Keratinocyte (primary cell): ENCODE data around the gene TMEM270. TPM values are rescaled to one million over a fixed set of nuclear protein-coding genes. Genes with fewer than 3 reads are reported as not detected.

Source experiments
- DNase-seq: peaks from one replicate; pipeline ENCODE4 v3.0.0-alpha.2; 2011; ENCODE audit warnings: low read depth, missing footprints, low spot score
- FAIRE-seq: peaks from 2 replicates; lab custom pipeline; 2011; peaks lifted over from hg19 to GRCh38; lab: Jason Lieb, UNC
- H2AFZ ChIP-seq: 2 replicates; pipeline ENCODE4 v1.6.0; 2012; ENCODE audit warnings: low read length, control low read depth, inconsistent platforms; ENCODE audit not compliant: control insufficient read depth
- H3K27ac ChIP-seq: 2 replicates; pipeline ENCODE4 v1.5.1; 2011; ENCODE audit warnings: low read length; ENCODE audit not compliant: control insufficient read depth, insufficient read depth
- H3K27me3 ChIP-seq: 3 replicates; pipeline ENCODE4 v1.6.0; 2011; ENCODE audit warnings: low read length; ENCODE audit not compliant: control insufficient read depth, insufficient read depth; ENCODE audit errors: extremely low read depth
- H3K36me3 ChIP-seq, 2 experiments: 2 replicates in 1 of 2; 3 replicates in 1 of 2; pipeline ENCODE4 v1.5.1; 2011; ENCODE audit warnings: low read length in 2 of 2, mild to moderate bottlenecking in 1 of 2; ENCODE audit not compliant: control insufficient read depth in 2 of 2, insufficient read depth in 2 of 2; ENCODE audit errors: extremely low read depth in 1 of 2
- H3K4me1 ChIP-seq: 3 replicates; pipeline ENCODE4 v1.5.1; 2011; ENCODE audit warnings: low read length; ENCODE audit not compliant: control insufficient read depth, insufficient read depth; ENCODE audit errors: extremely low read depth
- H3K4me2 ChIP-seq: 3 replicates; pipeline ENCODE4 v1.6.0; 2011; ENCODE audit warnings: low read depth, low read length; ENCODE audit not compliant: control insufficient read depth, insufficient read depth; ENCODE audit errors: extremely low read depth
- H3K4me3 ChIP-seq, 3 experiments: fragments of 200-600 bp in 1 of 3; sonication (generic) in 1 of 3; 2 replicates in 2 of 3; 3 replicates in 1 of 3; pipeline ENCODE4 v1.5.1; 2011 to 2016; ENCODE audit warnings: low read length in 3 of 3, mild to moderate bottlenecking in 3 of 3, control low read depth in 2 of 3, inconsistent platforms in 1 of 3, low read depth in 1 of 3, mixed read lengths in 1 of 3, mixed run types in 1 of 3, moderate library complexity in 1 of 3; ENCODE audit not compliant: control insufficient read depth in 2 of 3, insufficient read depth in 2 of 3; ENCODE audit errors: extremely low read depth in 1 of 3
- H3K79me2 ChIP-seq: 2 replicates; pipeline ENCODE4 v1.6.0; 2012; ENCODE audit warnings: low read length; ENCODE audit not compliant: control insufficient read depth, insufficient read depth
- H3K9ac ChIP-seq: 3 replicates; pipeline ENCODE4 v1.6.0; 2011; ENCODE audit warnings: low read length; ENCODE audit not compliant: control insufficient read depth, insufficient read depth; ENCODE audit errors: extremely low read depth
- H3K9me1 ChIP-seq: 3 replicates; pipeline ENCODE4 v1.6.0; 2011; ENCODE audit warnings: low read length; ENCODE audit not compliant: control insufficient read depth, insufficient read depth; ENCODE audit errors: extremely low read depth
- H3K9me3 ChIP-seq: 2 replicates; pipeline ENCODE4 v1.5.1; 2012; ENCODE audit warnings: low read depth, low read length; ENCODE audit not compliant: control insufficient read depth
- H4K20me1 ChIP-seq: 3 replicates; pipeline ENCODE4 v1.6.0; 2011; ENCODE audit warnings: low read length; ENCODE audit not compliant: control insufficient read depth, insufficient read depth; ENCODE audit errors: extremely low read depth
- CTCF ChIP-seq, 3 experiments: IDR thresholded peaks in 1 of 3; conservative IDR thresholded peaks in 1 of 3; optimal IDR thresholded peaks in 1 of 3; 2 replicates in 2 of 3; 3 replicates in 1 of 3; pipeline versions ENCODE3 to v1.5.1; 2011; ENCODE audit warnings: low read length in 3 of 3, mild to moderate bottlenecking in 3 of 3, moderate library complexity in 2 of 3, control low read depth in 1 of 3, inconsistent platforms in 1 of 3; ENCODE audit not compliant: insufficient read depth in 2 of 3; ENCODE audit errors: extremely low read depth in 1 of 3
- EZH2 ChIP-seq: IDR thresholded peaks from one replicate; pipeline ENCODE4 v1.6.1; 2012; ENCODE audit warnings: inconsistent platforms, mild to moderate bottlenecking, low read length, moderate library complexity
- dilution Hi-C: fragments of 300-500 bp; cut with MboI; formaldehyde crosslinking; loops from one replicate; pipeline ENCODE4 v1.7.0; 2020; ENCODE audit warnings: low sequenced_read_pairs; ENCODE audit not compliant: extremely low pct_ligation_motif_present
- polyA plus RNA-seq, 5 experiments: library from polyadenylated mRNA; depleted of rRNA in 3 of 5; stranded (reverse) in 3 of 5; stranded (forward) in 1 of 5; unstranded in 1 of 5; fragments of >200 nt; gene quantifications; 1 replicate in 1 of 5; 2 replicates in 3 of 5; 3 replicates in 1 of 5; pipeline versions ENCODE4 v1.2.1 to v1.2.3, GENCODE V29; 2011 to 2012; ENCODE audit warnings: missing spikeins in 2 of 5, low read depth in 1 of 5, low replicate concordance in 1 of 5

Gene TMEM270
- polyA plus RNA-seq, 1 donor (not counting 4 experiments of a cell fraction or from before 2014, with no cell fraction given): not detected

DNA sequence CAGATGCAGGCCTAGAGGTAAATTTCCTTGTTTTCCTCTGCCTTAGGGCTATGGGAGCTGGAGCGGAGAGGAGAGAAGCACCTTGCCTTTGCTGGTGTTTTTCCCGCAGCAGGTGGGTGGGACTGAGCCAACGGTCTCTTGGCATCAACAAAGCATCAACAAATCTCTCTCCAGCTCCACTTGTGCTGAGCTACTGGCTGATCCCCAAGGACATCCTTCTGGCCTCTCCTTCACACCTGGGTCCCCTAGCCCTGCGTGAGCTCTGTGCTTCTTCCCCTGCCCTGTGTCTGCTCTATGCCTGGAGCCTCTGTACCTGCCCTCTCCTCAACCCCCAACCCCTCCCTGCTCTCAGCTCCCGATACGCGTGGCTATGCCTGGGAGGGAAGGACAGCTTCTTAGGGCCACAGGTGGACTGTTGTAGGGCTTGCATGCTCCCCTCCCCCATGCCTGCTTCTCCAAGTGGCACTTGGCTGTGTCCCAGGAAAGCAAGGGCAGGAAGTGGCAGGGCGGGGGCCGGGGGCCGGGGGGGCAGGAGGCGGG is 33.3 kb upstream of the TMEM270 start:
- Histone ChIP-seq H3K79me2 (no peaks in the 10 kb centered on the region), H3K36me3 (no peaks in the 10 kb centered on the region), H3K9ac (peak overlapping the region; percentile 23), H3K9me3 (no peaks in the 10 kb centered on the region), H3K4me2 (no peak overlapping the region), H2AFZ (no peak overlapping the region), H3K9me1 (no peaks in the 10 kb centered on the region), H3K4me3 (no peak overlapping the region), H3K27ac (peak overlapping the region; percentile 16), H3K4me1 (peaks cover 56% of the 10 kb centered on the region), H3K27me3 (no peaks in the 10 kb centered on the region), H4K20me1 (no peaks in the 10 kb centered on the region)
- no peak for TF ChIP-seq CTCF (optimal IDR thresholded peaks at IDR 0.05 in 1 of 3, IDR thresholded peaks at IDR 0.05 in 1 of 3, conservative IDR thresholded peaks at IDR 0.05 in 1 of 3; ENCODE audit: extremely low read depth in 1 of 3, insufficient read depth in 2 of 3, low read length in 3 of 3)
- TF ChIP-seq EZH2: no peak
- DNase-seq (no peak), FAIRE-seq (peak; percentile 36)
- dilution Hi-C loops: no loop called here

DNA sequence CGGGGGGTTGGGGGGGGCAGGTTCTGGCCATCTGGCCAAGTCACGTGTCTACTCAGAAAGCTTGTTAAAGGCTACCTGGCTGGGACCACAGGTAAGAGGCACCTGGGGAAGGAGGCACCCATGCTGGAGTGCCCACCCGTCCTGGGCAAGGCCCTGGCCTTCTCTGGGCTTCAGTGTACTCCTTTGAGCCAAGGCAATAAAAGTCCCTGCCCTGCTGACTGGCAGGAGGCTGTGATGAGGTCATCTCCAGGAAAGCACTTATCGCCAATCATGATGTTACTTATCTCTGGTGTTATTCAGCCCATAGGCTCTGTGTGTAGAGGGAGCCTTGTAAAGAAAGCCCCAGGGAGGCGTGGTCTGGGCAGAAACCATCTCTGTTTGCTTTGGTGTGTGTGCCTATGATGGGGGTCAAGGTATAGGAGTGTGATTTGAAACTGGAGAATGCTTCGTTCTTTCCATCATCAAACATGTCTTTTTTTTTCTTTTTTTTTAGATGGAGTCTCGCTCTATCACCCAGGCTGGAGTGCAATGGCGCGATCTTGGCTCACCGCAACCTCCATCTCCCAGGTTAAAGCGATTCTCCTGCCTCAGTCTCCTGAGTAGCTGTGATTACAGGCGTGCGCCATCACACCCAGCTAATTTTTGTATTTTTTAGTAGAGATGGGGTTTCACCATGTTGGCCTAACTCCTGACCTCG is 32.7 kb upstream of the TMEM270 start:
- H3K9me3 ChIP-seq: no peaks in the 10 kb centered on the region
- no peaks in the 10 kb centered on the region for H3K36me3 ChIP-seq
- dilution Hi-C loops: no loop called here
- peak overlapping the region; percentile 46 for H3K4me2 ChIP-seq
- no peaks in the 10 kb centered on the region for H3K79me2 ChIP-seq
- peak overlapping the region; percentile 0 for H3K27ac ChIP-seq
- DNase-seq (no peak), FAIRE-seq (peak; percentile 69)
- no peaks in the 10 kb centered on the region for H3K9me1 ChIP-seq
- peaks cover 56% of the 10 kb centered on the region for H3K4me1 ChIP-seq
- H3K9ac ChIP-seq: peak overlapping the region; percentile 9
- H3K27me3 ChIP-seq: no peaks in the 10 kb centered on the region
- no peak overlapping the region for H3K4me3 ChIP-seq
- H2AFZ ChIP-seq: no peak overlapping the region
- TF ChIP-seq CTCF (optimal IDR thresholded peaks at IDR 0.05 in 1 of 3, IDR thresholded peaks at IDR 0.05 in 1 of 3, conservative IDR thresholded peaks at IDR 0.05 in 1 of 3; ENCODE audit: extremely low read depth in 1 of 3, insufficient read depth in 2 of 3, low read length in 3 of 3) (no peak), EZH2 (no peak)
- H4K20me1 ChIP-seq: no peaks in the 10 kb centered on the region
